Epithelial cell of proximal tubule (primary cell): ENCODE data around the gene FASLG. TPM values are rescaled to one million over a fixed set of nuclear protein-coding genes. Genes with fewer than 3 reads are reported as not detected.

ENCODE experiments used
- DNase-seq: peaks from one replicate; pipeline ENCODE4 v3.0.0-alpha.2; 2011; ENCODE audit warnings: low read depth
- H3K4me3 ChIP-seq: 2 replicates; pipeline ENCODE4 v1.5.1; 2011; ENCODE audit warnings: low read depth, mild to moderate bottlenecking, low read length
- total RNA-seq: library from RNA; depleted of rRNA; stranded (reverse); fragments of >200 nt; gene quantifications from 2 replicates; pipeline ENCODE4 v1.2.3, GENCODE V29; 2015
- TF ChIP-seq, protein P1 (sequence below): conservative IDR thresholded peaks from 2 replicates; pipeline ENCODE4 v1.5.1; 2012; ENCODE audit warnings: low read depth, mild to moderate bottlenecking, low read length

The FASLG gene
- total RNA-seq, 1 donor from 2014 or later = not detected

DNA sequence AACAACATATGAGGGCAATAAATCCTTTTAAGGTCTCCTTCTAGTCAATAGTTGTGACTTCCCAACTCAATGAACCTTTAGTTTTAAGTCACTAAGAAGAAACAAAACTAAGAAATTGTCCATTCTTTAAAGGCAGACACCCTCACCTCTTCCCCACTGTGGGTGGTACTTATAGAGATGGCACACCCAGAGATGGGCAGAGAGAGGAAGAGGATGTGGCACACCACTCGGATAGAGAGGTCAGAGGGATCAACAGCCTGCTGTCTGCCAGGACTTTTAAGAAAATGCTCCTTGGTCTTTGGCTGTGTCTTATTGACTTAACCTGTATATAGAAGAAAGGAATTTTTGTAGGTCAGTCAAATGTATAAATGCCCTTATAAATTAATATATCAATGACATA lies 45.1 kb downstream of the FASLG start:
- no peak for DNase-seq
- TF ChIP-seq, protein P1, sequence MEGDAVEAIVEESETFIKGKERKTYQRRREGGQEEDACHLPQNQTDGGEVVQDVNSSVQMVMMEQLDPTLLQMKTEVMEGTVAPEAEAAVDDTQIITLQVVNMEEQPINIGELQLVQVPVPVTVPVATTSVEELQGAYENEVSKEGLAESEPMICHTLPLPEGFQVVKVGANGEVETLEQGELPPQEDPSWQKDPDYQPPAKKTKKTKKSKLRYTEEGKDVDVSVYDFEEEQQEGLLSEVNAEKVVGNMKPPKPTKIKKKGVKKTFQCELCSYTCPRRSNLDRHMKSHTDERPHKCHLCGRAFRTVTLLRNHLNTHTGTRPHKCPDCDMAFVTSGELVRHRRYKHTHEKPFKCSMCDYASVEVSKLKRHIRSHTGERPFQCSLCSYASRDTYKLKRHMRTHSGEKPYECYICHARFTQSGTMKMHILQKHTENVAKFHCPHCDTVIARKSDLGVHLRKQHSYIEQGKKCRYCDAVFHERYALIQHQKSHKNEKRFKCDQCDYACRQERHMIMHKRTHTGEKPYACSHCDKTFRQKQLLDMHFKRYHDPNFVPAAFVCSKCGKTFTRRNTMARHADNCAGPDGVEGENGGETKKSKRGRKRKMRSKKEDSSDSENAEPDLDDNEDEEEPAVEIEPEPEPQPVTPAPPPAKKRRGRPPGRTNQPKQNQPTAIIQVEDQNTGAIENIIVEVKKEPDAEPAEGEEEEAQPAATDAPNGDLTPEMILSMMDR = no peak
- H3K4me3 ChIP-seq = no peak overlapping the region

DNA sequence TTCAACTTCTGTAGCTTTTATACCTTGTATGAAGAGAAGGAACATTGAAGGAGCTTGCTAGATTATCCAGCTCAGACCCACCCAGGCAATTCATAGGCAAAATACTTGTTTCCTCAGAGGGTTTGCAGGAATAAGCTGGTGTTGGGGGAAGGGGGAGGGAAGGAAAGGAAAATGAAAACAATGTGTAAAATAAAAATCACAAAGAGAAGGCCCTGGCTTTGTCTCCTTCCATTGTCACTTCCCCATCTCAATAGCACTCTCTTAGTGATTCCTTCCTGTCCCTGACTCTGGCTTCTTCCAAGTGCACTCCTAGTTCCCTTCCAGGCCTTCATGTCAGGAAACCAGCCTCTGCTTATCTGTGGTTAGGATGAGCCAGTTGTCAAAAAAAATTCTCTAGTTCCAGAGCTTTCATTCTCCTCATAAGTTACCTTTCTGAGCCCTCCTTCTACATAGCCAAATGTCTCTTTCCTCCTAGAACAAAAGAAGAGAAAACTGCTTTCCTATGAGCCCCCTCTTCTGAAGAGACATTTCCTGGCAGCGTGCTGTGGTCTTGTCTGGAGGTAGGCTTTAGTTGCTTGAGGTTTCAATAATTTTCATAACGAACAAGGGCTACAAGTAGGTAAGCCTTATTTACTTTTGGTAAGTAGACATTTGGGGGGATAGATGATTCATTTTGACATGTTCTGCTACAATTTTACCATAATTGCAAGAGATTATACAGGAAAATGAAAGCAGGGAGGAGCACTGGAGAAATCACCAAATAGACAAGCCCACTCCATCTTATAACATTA lies 45.7 kb downstream of the FASLG start:
- DNase-seq = no peak
- TF ChIP-seq, protein P1 = no peak
- H3K4me3 ChIP-seq = no peak overlapping the region

DNA sequence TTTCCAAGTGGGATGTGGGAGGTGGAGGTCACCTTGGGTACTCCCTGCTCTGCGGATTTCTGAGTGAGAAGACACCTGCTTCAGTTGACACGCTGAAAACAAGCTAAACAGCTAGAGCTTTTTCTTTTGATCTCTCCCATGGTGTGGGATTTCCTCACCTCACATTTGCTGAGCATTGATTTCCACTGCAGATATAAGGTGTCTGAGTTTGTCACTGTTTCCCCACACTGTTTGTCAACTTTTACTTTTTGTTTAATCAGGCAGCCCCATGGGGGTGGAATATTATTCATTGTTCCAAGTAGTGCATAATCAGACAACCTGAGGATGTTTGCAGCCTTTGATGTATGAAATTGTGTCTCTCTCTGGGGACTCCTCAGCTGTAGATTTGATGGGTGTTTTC lies 49.5 kb downstream of the FASLG start:
- no peak for DNase-seq
- TF ChIP-seq, protein P1 = no peak
- no peak overlapping the region for H3K4me3 ChIP-seq

DNA sequence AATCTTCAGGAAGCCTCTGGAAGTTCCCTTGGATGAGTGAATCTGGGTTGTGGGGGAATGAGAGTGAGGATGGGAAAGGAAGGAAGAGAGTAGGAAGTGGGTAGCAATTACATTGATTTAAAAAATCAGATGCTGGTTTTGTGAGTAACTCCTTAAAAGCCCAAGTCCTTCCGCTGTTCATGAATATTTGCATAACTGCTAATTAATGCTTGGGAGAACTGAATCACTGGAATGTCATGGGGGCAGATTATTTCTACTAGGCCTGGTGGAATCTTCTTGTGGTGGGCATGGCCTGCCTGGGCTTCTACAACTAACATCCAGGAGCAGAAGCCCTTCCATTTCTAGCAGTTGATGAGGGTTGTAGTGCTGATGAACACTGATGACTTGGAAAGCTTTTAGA lies 52.7 kb downstream of the FASLG start:
- TF ChIP-seq, protein P1 = no peak
- no peak overlapping the region for H3K4me3 ChIP-seq
- no peak for DNase-seq

DNA sequence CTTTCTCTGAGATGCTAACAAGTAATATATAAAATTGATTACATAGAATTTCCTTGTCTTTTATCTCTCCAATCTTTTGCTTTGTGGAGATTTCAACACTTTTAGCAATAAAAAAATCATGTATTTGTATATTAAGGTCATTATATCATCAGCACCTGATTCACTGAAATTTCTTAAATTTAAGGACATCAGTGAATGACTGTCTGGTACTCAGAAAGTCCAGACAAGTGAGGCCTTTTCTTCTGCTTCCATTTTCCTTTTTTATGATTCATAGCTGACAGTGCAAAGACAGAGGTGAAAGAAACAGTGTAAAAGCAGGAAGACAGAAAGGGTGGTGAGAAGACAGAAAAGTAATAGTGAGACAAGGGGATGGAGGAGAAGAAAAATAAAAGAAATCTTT lies 54.6 kb downstream of the FASLG start:
- TF ChIP-seq, protein P1 = no peak
- DNase-seq = no peak
- no peak overlapping the region for H3K4me3 ChIP-seq

Other genes starting within 250 kb of the FASLG start
- not detected in 2 replicates for gene C1orf105, start 238.4 kb upstream of the FASLG start, total RNA-seq
- 20.9 and 27.1 TPM in 2 replicates for gene PIGC, start 215.0 kb upstream of the FASLG start, total RNA-seq
- gene SUCO, start 126.0 kb upstream of the FASLG start, total RNA-seq = 27.9 and 30.2 TPM in 2 replicates